HepG2 (cell line): ENCODE measurements around the gene PHTF2. TPM values are rescaled to one million over a fixed set of nuclear protein-coding genes. Genes with fewer than 3 reads are reported as not detected.

Source experiments
- ATAC-seq: fragments of 200-7000 bp; cut with Tn5 transposase; 3 replicates; pipeline ENCODE4 v1.9.1; 2020; ENCODE audit warnings: mild to moderate bottlenecking, moderate library complexity
- BruUV-seq: library from RNA; stranded (reverse); fragments of 400-500 nt; replicated peaks from 2 replicates; lab custom pipeline; 2021; lab: Mats Ljungman, UMichigan
- CTCF ChIA-PET: fragments of 300-600 bp; formaldehyde crosslinking; extraction: SDS; loops from one replicate; lab custom pipeline; 2021; ENCODE audit warnings: low total read pairs, inconsistent platforms, low intra/inter-chr PET ratio; lab: Yijun Ruan, JAX
- POLR2A ChIA-PET: fragments of 350-600 bp; sonication (Branson Sonifier 250); formaldehyde crosslinking; loops from one replicate; lab custom pipeline; 2020; ENCODE audit warnings: antibody characterized with exemption, inconsistent platforms; lab: Yijun Ruan, JAX
- DNase-seq: peaks from one replicate; pipeline ENCODE4 v3.0.0-alpha.2; 2015; ENCODE audit warnings: low spot score
- FAIRE-seq: peaks from 3 replicates; lab custom pipeline; 2011; peaks lifted over from hg19 to GRCh38; lab: Jason Lieb, UNC
- H2AFZ ChIP-seq: one replicate; pipeline ENCODE4 v1.6.1; 2011; ENCODE audit warnings: low read length, inconsistent platforms
- H3K27ac ChIP-seq: fragments of 300-600 bp; 3 replicates; pipeline ENCODE4 v1.8.0; 2011; ENCODE audit warnings: mixed run types, mild to moderate bottlenecking, mixed read lengths, low read length, inconsistent platforms; ENCODE audit not compliant: insufficient read depth; ENCODE audit errors: extremely low read length
- H3K27me3 ChIP-seq, 2 experiments: fragments of 200-600 bp in 1 of 2; 2 replicates in 1 of 2; 3 replicates in 1 of 2; pipeline versions ENCODE4 v1.6.0 to v1.8.0; 2011; ENCODE audit warnings: low read length in 2 of 2, mild to moderate bottlenecking in 2 of 2, moderate library complexity in 2 of 2, inconsistent platforms in 1 of 2; ENCODE audit not compliant: insufficient read depth in 2 of 2, control insufficient read depth in 1 of 2
- H3K36me3 ChIP-seq, 2 experiments: fragments of 200-600 bp in 1 of 2; replicated peaks in 1 of 2; 2 replicates in 1 of 2; 3 replicates in 1 of 2; pipeline versions ENCODE4 v1.5.1 to v1.8.0; 2011; ENCODE audit warnings: low read length in 2 of 2, inconsistent platforms in 1 of 2; ENCODE audit not compliant: insufficient read depth in 2 of 2, control insufficient read depth in 1 of 2
- H3K4me1 ChIP-seq: 2 replicates; pipeline ENCODE4 v1.5.1; 2012; ENCODE audit warnings: low read length, inconsistent platforms; ENCODE audit not compliant: insufficient read depth
- H3K4me2 ChIP-seq: 2 replicates; pipeline ENCODE4 v1.6.0; 2011; ENCODE audit warnings: low read depth, low read length, inconsistent platforms
- H3K4me3 ChIP-seq, 3 experiments: fragments of 200-600 bp in 1 of 3; sonication (generic), shearing (Covaris generic) in 1 of 3; replicated peaks in 1 of 3; 2 replicates each; pipeline ENCODE4 v1.5.1; 2011 to 2016; ENCODE audit warnings: low read length in 3 of 3, inconsistent platforms in 2 of 3, low read depth in 2 of 3, mild to moderate bottlenecking in 2 of 3, control low read depth in 1 of 3, mixed read lengths in 1 of 3; ENCODE audit not compliant: insufficient read depth in 1 of 3
- H3K79me2 ChIP-seq: one replicate; pipeline ENCODE4 v1.6.1; 2011; ENCODE audit warnings: low read length, inconsistent platforms; ENCODE audit not compliant: insufficient read depth
- H3K9ac ChIP-seq: 2 replicates; pipeline ENCODE4 v1.6.0; 2011; ENCODE audit warnings: mild to moderate bottlenecking, low read depth, low read length, inconsistent platforms; ENCODE audit not compliant: insufficient read depth
- H3K9me3 ChIP-seq: 2 replicates; pipeline ENCODE4 v1.5.1; 2012; ENCODE audit warnings: mild to moderate bottlenecking, low read length
- H4K20me1 ChIP-seq: 2 replicates; pipeline ENCODE4 v1.6.0; 2011; ENCODE audit warnings: inconsistent platforms, mild to moderate bottlenecking, low read length, moderate library complexity; ENCODE audit not compliant: insufficient read depth
- AGO2 ChIP-seq: fragments of 200-400 bp; formaldehyde crosslinking; optimal IDR thresholded peaks from 2 replicates; pipeline ENCODE3; 2017; ENCODE audit warnings: mild to moderate bottlenecking, low read depth, low read length, moderate library complexity
- E2F5 ChIP-seq: sonication (generic); formaldehyde crosslinking; conservative IDR thresholded peaks from 2 replicates; pipeline ENCODE4 v1.4.0; 2020; ENCODE audit warnings: missing genetic modification reagents
- KLF13 ChIP-seq: sonication (generic); formaldehyde crosslinking; IDR thresholded peaks from 2 replicates; pipeline ENCODE4 v1.4.0; 2020; ENCODE audit warnings: mild to moderate bottlenecking, missing genetic modification reagents
- MYNN ChIP-seq: sonication (generic); formaldehyde crosslinking; IDR thresholded peaks from 2 replicates; pipeline ENCODE4 v1.4.0; 2020; ENCODE audit warnings: mild to moderate bottlenecking, low read depth, missing genetic modification reagents
- SP1 ChIP-seq, 2 experiments: fragments of 450-650 bp in 1 of 2; sonication (generic) in 1 of 2; formaldehyde crosslinking in 1 of 2; IDR thresholded peaks; 2 replicates each; pipeline versions ENCODE4 v1.4.0 to v1.6.1; 2016 to 2020; ENCODE audit warnings: missing genetic modification reagents in 1 of 2
- ZMYM2 ChIP-seq: sonication (generic); formaldehyde crosslinking; IDR thresholded peaks from 2 replicates; pipeline ENCODE4 v1.8.0; 2022; ENCODE audit warnings: mild to moderate bottlenecking, missing genetic modification reagents
- ZNF263 ChIP-seq: sonication (generic); formaldehyde crosslinking; IDR thresholded peaks from 2 replicates; pipeline ENCODE4 v1.4.0; 2020; ENCODE audit warnings: missing genetic modification reagents
- ZNF484 ChIP-seq: sonication (generic); formaldehyde crosslinking; IDR thresholded peaks from 2 replicates; pipeline ENCODE4 v1.5.1; 2020; ENCODE audit warnings: mild to moderate bottlenecking, low read depth, missing genetic modification reagents, borderline replicate concordance
- ZNF547 ChIP-seq: sonication (generic); formaldehyde crosslinking; IDR thresholded peaks from 2 replicates; pipeline ENCODE4 v1.5.1; 2020; ENCODE audit warnings: mild to moderate bottlenecking, missing genetic modification reagents
- ZNF570 ChIP-seq: sonication (generic); formaldehyde crosslinking; IDR thresholded peaks from 2 replicates; pipeline ENCODE4 v1.4.0; 2020; ENCODE audit warnings: mild to moderate bottlenecking, missing genetic modification reagents, borderline replicate concordance
- ZNF839 ChIP-seq: sonication (generic); formaldehyde crosslinking; IDR thresholded peaks from 2 replicates; pipeline ENCODE4 v1.4.0; 2020; ENCODE audit warnings: missing genetic modification reagents, mild to moderate bottlenecking, borderline replicate concordance
- ZSCAN9 ChIP-seq: IDR thresholded peaks from 2 replicates; pipeline ENCODE4 v1.6.1; 2016; ENCODE audit warnings: borderline replicate concordance
- WGBS: methylation state at CpG from one replicate; pipeline ENCODE4 v1.1.6; 2017; ENCODE audit warnings: low lambda C conversion rate; 5-methylcytosine and 5-hydroxymethylcytosine counted together
- in situ Hi-C: cut with HindIII; loops from 2 replicates; pipeline ENCODE4 v1.10.0; 2017; ENCODE audit warnings: low pct_unique_long_range_greater_than_20kb; ENCODE audit not compliant: extremely low pct_ligation_motif_present
- intact Hi-C: fragments of 100-400 bp; cut with micrococcal nuclease; formaldehyde crosslinking; loops from one replicate; pipeline ENCODE4 v1.10.0; 2022; ENCODE audit not compliant: unreplicated experiment
- polyA plus RNA-seq, 8 experiments: library from polyadenylated mRNA; depleted of rRNA in 3 of 8; stranded (reverse) in 7 of 8; unstranded in 1 of 8; fragments of >200 nt; fragmentation: Illumina TruSeq in 4 of 8; extraction: Trizol in 4 of 8; gene quantifications; 2 replicates each; pipeline versions ENCODE4 v1.2.1 to v1.2.3, GENCODE V29; 2011 to 2016; ENCODE audit warnings: low read depth in 4 of 8, missing spikeins in 1 of 8, mixed read lengths in 1 of 8; ENCODE audit not compliant: insufficient read depth in 1 of 8
- total RNA-seq, 5 experiments: library from RNA; depleted of rRNA; stranded (reverse); fragments of >200 nt; fragmentation: Illumina TruSeq; extraction: Trizol; gene quantifications; 2 replicates each; pipeline ENCODE4 v1.2.3, GENCODE V29; 2016; ENCODE audit warnings: low read depth in 1 of 5

PHTF2 gene
- total and polyA plus RNA-seq, 2 of the 13 experiments (the other 11 are each of a cell fraction or from before 2014, with no cell fraction given), result 7.4 to 10.2 TPM

- intact Hi-C loops, result no loop called here
- no peak overlapping the region for H3K27ac ChIP-seq
- TF ChIP-seq MYNN (CRISPR knock-in tag) (no peak), ZNF570 (CRISPR knock-in tag) (no peak), ZSCAN9 (no peak), ZMYM2 (CRISPR knock-in tag) (no peak), ZNF547 (CRISPR knock-in tag) (no peak), KLF13 (no peak), ZNF484 (no peak), ZNF263 (no peak), E2F5 (CRISPR knock-in tag) (no peak), ZNF839 (CRISPR knock-in tag) (no peak), AGO2 (no peak), SP1 (IDR thresholded peaks at IDR 0.05) (no peak), SP1 (CRISPR knock-in tag; IDR thresholded peaks at IDR 0.05) (no peak)
- no peaks in the 10 kb centered on the region for H4K20me1 ChIP-seq
- ChIA-PET CTCF (no interaction called here), POLR2A (no interaction called here)
- H3K4me1 ChIP-seq, result peaks cover 11% of the 10 kb centered on the region
- H3K79me2 ChIP-seq, result no peaks in the 10 kb centered on the region
- no peak for DNase-seq
- no peak overlapping the region for H3K4me2 ChIP-seq
- ATAC-seq, result no peak
- in situ Hi-C loops, result no loop called here
- WGBS, result 48% methylated on average over 2 of the region's 2 CpGs
- no peaks in the 10 kb centered on the region for H3K36me3 ChIP-seq
- H3K27me3 ChIP-seq, result no peaks in the 10 kb centered on the region
- BruUV-seq, result no TSS peak
- no peak overlapping the region for H3K9ac ChIP-seq
- no peak overlapping the region for H3K4me3 ChIP-seq
- H2AFZ ChIP-seq, result no peak overlapping the region
- H3K9me3 ChIP-seq, result no peaks in the 10 kb centered on the region
- no peak for FAIRE-seq
Observed at GRCh38 chr7:77837275-77837674, 38.7 kb downstream of the PHTF2 start.
